Activated T-helper 9 cell treated with anti-CD3 and anti-CD28 coated beads, Interleukin-2, amount 50 U/mL, for 16 hours (primary cell): ENCODE results near the gene TOM1.
"Not testable (repeated sequence)": the region's sequence is repeated elsewhere in the genome, so short reads cannot be mapped to it uniquely, and the experiment has no call there.

ENCODE experiments used
- DNase-seq: peaks from one replicate; pipeline ENCODE4 v3.0.0-alpha.2; 2020; ENCODE audit warnings: low read depth

Gene TOM1

DNA sequence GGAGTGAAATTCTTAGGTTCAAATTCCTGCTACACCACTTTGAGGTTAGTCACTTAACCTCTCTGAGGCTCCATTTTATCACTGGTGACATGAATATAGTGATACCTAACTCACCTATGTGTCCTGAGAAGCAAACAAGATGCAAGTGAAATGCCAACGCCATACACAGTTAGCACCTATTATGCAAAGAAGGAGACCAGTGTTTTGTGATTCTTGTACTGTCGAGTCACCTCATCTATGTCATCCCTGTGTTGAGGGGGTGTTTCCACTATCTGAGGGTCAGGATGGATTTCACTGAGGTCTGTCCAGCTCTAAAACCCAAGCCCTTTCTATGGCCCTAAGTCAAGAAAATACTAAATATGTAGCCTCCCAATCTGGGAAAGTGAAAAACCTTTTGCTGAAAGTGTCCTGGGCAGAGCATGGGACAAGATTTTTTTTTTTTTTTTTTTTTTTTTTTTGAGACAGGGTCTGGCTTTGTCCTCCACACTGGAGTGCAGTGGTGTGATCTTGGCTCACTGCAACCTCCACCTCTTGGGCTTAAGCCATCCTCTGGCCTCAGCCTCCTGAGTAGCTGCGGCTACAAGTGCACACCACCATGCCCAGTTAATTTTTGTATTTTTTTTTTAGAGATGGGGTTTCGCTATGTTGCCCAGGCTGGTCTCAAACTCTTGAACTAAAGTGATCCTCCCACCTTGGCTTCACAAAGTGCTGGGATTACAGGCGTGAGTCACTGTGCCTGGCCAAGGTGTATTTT lies 95.3 kb downstream of the TOM1 start:
- no peak for DNase-seq

DNA sequence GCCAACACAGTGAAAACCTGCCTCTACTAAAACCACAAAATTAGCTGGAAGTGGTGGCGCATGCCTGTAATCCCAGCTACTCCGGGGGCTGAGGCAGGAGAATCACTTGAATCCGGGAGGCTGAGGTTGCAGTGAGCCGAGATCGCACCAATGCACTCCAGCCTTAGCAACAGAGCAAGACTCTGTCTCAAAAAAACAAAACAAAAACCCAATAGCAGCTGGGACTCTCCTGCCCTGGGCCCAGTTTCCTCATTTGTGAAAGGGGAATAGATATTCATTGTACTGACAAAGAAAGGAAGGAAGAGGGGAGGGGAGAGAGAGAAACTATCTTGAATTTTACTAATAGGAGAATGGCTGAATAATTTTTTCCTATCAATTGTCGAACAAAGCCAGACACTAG lies 96.9 kb downstream of the TOM1 start:
- not testable (repeated sequence) for DNase-seq

DNA sequence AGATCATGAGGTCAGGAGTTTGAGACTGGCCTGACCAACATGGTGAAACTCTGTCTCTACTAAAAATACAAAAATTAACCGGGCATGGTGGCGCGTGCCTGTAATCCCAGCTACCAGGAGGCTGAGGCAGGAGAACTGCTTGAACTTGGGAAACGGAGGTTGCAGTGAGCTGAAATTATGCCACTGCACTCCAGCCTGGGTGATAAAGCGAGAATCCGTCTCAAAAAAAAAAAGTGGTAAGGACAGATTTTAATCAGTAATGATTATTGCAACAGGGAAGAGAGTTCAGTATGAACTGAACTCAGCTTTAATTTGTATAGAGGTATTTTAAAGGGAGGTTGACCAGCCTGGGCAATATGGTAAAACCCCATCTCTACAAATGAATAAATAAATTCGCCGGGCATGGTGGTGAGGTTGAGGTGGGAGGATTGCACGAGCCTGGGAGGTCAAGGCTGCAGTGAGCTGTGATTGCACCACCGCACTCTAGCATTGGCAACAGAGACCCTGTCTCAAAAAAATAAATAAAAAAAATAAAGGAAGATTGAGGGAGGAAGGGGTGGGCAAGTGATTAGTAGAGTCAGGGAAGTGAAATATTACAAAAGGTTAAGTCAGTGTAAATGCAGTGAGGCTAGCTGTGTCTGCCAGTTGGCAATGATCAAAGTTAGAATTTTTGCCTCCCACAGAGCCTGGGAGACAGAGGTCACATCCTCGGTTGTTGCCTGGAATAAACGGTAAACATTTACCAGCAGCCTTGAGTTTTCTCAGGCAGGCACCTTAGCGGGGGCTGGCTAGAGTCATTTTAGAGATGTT lies 97.6 kb downstream of the TOM1 start:
- DNase-seq, result no peak
